Measurements from ENCODE around the gene ARPP19.
A peak's percentile ranks its signal among the peaks of the same experiment; 100 is the strongest.
"Not testable (repeated sequence)": the region's sequence is repeated elsewhere in the genome, so short reads cannot be mapped to it uniquely, and the experiment has no call there.

The ARPP19 gene

GRCh38 chr15:52551186-52551585 is 17.6 kb downstream of the ARPP19 start:
- not testable (repeated sequence) for DNase-seq (ENCODE audit: low spot score)

GRCh38 chr15:52546031-52546751 is 22.6 kb downstream of the ARPP19 start:
- no peak for DNase-seq (ENCODE audit: low spot score)

- DNase-seq (ENCODE audit: low spot score): no peak
Measured at GRCh38 chr15:52540374-52541012, 28.3 kb downstream of the ARPP19 start.

- no peak for DNase-seq (ENCODE audit: low spot score)
Measured at GRCh38 chr15:52537459-52537858, 31.4 kb downstream of the ARPP19 start.

DNA sequence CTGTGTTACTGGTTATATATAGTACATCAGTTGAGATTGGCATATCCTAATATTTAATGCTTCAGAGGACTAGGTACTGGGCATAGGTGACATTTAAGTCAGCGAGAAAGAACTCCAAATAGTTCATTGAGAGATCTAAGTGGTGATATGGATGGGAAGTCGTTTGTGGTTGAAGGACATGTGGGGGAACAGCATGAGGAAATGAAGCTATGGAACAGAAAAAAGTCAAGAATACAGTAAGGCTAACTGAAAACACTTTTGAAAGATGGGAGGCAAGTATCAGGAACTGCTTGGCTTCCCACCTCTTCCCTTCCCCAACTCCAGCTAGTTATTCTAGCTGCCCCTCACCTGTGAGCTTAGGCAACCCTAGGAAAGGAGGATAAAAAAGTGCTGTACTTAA is 36.4 kb downstream of the ARPP19 start:
- DNase-seq (ENCODE audit: low spot score): no peak

- no peak for DNase-seq (ENCODE audit: low spot score)
Measured at GRCh38 chr15:52529940-52530339, 38.9 kb downstream of the ARPP19 start.

DNA sequence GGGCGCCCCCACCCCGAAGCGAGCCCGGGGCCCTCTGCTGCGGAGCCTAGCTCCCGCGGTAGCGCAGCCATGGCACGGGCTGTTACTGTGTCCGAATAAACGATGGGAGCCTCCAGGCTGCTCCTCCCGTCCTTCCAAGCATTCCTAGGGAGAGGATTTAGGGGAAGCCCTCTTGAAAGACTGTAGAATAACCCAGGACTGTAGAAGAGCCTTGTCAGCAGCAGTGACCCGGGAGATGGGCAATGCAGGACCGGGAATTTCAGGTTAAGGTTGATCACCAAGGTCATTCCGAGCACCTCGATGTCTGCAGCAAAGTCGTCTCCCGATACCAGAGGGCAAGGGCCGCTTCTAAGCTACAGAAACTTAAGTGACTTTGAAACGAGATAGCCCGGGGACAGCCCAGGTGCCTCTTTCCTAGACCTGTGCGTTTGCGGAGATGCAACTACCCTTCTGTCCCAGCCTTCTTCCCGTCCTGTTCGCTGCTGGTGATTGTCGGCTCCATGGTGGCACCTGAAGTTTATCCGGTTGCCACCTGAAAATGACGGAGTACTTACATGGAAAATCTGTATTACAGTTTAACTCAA is 39.4 kb downstream of the ARPP19 start:
- DNase-seq (ENCODE audit: low spot score): no peak

DNA sequence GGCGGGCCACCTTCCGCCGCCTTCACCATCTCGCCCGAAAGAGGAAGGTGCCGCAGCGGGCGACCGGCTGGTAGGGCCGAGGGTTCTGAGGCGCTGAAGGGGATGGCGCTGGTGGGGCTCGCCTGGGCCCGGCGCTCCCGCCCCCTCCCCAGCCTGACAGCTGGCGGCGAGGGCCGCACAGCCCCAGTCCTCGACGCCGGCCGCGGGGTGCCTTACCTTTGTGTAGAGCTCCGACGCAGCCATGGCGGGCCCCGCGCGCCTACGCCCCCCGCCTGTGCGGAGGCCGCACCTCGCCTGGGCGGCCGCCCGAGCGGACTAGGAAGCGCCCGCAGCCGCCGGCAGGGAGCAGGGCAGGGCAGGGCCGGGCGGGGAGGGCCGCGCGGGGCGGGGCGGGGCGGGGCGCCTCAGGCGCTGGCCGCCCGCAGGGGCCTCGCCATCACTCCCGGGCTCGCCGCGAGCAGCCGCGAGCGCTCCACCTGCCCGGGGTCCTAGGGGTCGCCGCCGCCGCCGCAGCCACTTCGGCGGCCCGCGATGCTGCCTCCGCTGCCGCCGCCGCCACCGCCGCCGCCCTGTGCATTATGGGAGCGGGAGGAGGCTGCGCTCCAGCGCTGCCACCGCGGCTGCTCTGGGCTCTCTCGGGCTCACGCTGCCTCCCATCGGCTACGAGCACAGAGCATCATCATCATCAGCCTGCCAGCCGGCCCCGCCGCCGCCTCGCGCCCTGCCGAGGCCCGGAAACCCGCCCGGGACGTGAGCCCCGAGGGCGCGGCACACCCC is 40.1 kb downstream of the ARPP19 start, which contains the start of gene MYO5A:
MYO5A (minus strand) TSS at position 317 of the 777 bp plus-strand sequence; CDS start at position 243, 74 bp downstream.
- DNase-seq (ENCODE audit: low spot score): peak; percentile 89

- peak; percentile 30 for DNase-seq (ENCODE audit: low spot score)
Measured at GRCh38 chr15:52527911-52528563, 40.8 kb downstream of the ARPP19 start.

- DNase-seq (ENCODE audit: low spot score): no peak
Measured at GRCh38 chr15:52527196-52527910, 41.5 kb downstream of the ARPP19 start.

DNA sequence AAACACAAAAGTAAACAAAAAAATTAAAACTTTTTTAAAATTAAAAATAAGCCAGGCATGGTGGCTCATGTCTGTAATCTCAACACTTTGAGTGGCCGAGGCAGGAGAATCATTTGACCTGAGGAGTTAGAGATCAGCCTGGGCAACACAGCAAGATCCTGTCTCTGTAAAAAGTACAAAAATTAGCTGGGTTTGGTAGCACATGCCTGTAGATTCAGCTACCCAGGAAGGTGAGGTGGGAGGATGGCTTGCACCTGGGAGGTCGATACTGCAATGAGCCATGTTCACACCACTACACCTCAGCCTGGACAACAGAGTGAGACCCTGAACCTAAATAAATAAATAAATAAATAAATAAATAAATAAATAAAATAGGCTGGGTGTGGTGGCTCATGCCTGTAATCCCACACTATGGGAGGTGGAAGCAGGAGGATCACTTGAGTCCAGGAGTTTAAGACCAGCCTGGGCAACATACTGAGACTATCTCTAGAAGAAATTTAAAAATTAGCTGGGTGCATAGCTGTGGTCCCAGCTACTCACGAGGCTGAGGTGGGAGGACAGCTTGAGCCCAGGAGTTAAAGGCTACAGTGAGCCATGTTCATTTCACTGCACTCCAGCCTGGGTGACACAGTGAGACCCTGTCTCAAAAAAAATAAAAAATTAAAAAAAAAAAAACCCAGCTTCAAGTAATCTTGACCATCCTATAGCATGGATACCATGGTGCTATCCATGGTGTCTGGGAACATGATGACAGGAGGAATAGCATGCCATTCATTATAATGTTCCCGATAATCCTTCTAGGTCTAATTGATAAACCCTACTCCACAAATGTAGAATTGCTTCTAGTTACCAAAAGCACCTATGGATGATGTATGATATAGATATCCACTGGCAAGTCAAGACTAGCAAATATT is 44.4 kb downstream of the ARPP19 start:
- DNase-seq (ENCODE audit: low spot score): no peak

DNA sequence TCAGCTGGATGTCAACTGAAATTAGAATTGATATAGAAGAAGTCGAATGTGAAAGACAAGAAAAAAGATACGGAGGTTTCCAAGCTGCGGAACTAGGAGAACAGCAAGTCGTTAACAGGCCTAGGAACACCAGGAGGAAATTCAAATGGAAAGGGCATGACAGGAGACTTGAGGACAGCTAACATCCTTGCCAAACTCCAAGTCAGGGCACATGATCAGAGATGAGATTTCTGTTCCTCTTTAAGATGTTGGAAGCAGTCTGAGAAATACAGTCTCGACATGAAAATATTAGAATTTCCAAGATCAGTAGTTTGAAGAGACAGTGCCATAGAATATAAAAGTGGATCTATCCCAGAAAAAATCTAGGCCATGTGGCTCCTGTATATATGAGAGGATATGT is 45.2 kb downstream of the ARPP19 start:
- no peak for DNase-seq (ENCODE audit: low spot score)

- no peak for DNase-seq (ENCODE audit: low spot score)
Measured at GRCh38 chr15:52523192-52523591, 45.6 kb downstream of the ARPP19 start.

DNA sequence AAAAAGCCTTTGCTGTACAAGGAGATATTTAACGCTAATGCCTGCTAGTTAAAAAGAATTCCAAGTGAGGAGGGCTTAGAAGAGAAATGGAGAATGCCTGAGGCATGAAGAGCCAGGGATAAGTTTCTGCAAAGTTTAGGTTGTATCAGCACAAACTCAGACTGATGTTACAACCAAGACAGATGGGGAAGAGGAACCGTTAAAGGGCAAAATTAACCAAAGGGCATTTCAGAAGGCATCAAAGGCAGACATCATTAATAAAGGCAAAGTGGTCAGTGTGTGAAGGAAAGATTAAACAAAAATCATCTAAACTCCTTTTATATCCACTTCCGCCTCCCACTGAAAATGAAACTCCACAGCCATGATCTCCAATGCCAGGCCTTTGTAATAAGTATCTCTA is 47.1 kb downstream of the ARPP19 start:
- DNase-seq (ENCODE audit: low spot score): no peak

GRCh38 chr15:52520421-52520820 is 48.4 kb downstream of the ARPP19 start:
- no peak for DNase-seq (ENCODE audit: low spot score)

GRCh38 chr15:52518487-52519371 is 50.1 kb downstream of the ARPP19 start:
- no peak for DNase-seq (ENCODE audit: low spot score)

GRCh38 chr15:52517014-52517413 is 51.8 kb downstream of the ARPP19 start:
- DNase-seq (ENCODE audit: low spot score): no peak

DNA sequence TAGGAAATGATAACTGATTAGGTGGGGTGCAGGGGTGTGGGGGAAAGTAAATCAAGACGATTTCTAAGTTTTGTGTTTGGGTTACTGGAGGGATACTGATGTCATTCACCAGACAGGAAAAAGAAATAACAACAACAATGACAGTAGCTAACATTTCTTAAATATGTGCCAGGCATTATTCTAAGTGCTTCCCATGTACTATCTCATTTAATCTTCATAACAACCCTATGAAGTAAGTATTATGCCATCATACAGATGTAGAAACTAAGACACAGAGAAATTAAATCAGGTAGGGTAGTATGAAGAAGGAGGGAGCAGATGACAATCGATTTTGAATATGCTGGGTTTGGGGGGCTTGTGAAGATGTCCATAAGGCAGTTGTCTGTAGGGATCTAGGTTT is 53.5 kb downstream of the ARPP19 start:
- DNase-seq (ENCODE audit: low spot score): no peak

DNA sequence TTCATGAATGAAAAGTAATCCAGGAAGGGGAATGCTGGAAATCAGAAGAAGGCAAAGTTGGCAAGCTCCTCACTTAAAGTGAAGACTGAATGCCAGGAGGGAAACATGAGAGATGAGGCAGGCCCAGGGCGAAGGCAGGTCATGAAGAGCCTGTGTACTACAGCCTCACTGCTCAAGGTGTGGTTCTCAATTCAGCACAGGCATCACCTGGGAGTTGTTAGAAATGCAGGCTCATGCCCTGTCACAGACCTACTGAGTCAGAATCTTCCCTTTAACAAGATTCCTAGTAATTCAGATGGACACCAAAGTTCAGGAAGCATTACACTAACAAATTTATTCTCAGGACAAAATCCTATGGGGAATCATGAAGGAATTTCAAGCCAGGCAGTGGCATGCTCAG is 54.3 kb downstream of the ARPP19 start:
- DNase-seq (ENCODE audit: low spot score): no peak

All from iPS-NIHi11 (cell line).